ENCODE data around the gene GFRAL. TPM values are rescaled to one million over a fixed set of nuclear protein-coding genes. Genes with fewer than 3 reads are reported as not detected.

GFRAL gene
- total RNA-seq, 1 experiment from 2014 or later: not detected

- H3K4me1 ChIP-seq (replicated peaks; ENCODE audit: insufficient read depth): no peaks in the 10 kb centered on the region
- H3K79me2 ChIP-seq (ENCODE audit: low read depth): no peaks in the 10 kb centered on the region
- no peak overlapping the region for H3K27ac ChIP-seq
- BruUV-seq (replicated peaks): no TSS peak
- H3F3A ChIP-seq (ENCODE audit: insufficient read depth, low read depth): no peaks in the 10 kb centered on the region
- no peak overlapping the region for H3K4me2 ChIP-seq
- H3K9me3 ChIP-seq (ENCODE audit: insufficient read depth, low read depth): no peaks in the 10 kb centered on the region
- POLR2A ChIA-PET (ENCODE audit: unreplicated experiment): no interaction called here
- CTCF ChIA-PET: no interaction called here
- no peaks in the 10 kb centered on the region for H4K20me1 ChIP-seq (ENCODE audit: insufficient read depth)
- TF ChIP-seq, protein P1, sequence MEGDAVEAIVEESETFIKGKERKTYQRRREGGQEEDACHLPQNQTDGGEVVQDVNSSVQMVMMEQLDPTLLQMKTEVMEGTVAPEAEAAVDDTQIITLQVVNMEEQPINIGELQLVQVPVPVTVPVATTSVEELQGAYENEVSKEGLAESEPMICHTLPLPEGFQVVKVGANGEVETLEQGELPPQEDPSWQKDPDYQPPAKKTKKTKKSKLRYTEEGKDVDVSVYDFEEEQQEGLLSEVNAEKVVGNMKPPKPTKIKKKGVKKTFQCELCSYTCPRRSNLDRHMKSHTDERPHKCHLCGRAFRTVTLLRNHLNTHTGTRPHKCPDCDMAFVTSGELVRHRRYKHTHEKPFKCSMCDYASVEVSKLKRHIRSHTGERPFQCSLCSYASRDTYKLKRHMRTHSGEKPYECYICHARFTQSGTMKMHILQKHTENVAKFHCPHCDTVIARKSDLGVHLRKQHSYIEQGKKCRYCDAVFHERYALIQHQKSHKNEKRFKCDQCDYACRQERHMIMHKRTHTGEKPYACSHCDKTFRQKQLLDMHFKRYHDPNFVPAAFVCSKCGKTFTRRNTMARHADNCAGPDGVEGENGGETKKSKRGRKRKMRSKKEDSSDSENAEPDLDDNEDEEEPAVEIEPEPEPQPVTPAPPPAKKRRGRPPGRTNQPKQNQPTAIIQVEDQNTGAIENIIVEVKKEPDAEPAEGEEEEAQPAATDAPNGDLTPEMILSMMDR (conservative IDR thresholded peaks at IDR 0.05): no peak
- TF ChIP-seq EZH2 (IDR thresholded peaks at IDR 0.05; ENCODE audit: low read depth): no peak
- 0 out of 2 replicates have a peak, but pooled peaks cover 3% of the 10 kb centered on the region for H3K27me3 ChIP-seq (ENCODE audit: insufficient read depth, low read depth)
- DNase-seq: no peak
- intact Hi-C loops (cut with micrococcal nuclease; ENCODE audit: unreplicated experiment): loop anchor here (2.0 kb wide), 1 partner anchor 509 kb away; no protein-coding TSS in a partner anchor
- no peaks in the 10 kb centered on the region for H3K36me3 ChIP-seq (ENCODE audit: low read depth)
- H3K9me2 ChIP-seq (ENCODE audit: insufficient read depth): no peaks in the 10 kb centered on the region
- H3K4me3 ChIP-seq: no peak overlapping the region
- H2AFZ ChIP-seq: no peak overlapping the region
Observed at GRCh38 chr6:55443238-55444134, 116.2 kb downstream of the GFRAL start.

DNA sequence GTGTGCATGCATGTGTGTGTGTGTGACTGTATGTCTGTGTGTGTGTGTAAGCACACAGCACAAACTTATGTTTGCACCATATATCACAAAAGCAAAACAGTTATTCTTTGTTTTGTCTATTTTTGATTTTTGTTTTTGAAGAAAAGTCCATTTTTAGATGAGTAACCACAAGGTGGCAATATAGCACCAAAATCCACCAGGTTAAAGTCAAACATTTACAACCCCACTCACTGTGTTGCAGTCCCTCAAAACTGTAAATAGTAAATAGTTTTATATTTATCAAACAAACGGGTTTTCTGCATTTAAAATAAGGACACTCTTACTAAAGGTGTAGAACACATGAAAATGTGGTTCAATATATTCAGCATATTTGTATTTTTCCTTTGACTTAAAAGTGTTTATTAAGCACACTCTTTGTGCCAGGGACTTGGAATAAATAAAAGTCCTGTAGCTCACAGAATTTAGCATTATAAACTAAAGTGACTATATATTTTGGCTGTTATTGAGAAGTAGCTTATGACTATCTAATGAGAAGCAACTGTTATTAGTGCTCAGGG is 118.5 kb downstream of the GFRAL start:
- H3K9me2 ChIP-seq (ENCODE audit: insufficient read depth): no peaks in the 10 kb centered on the region
- no peaks in the 10 kb centered on the region for H3K4me1 ChIP-seq (replicated peaks; ENCODE audit: insufficient read depth)
- H3K4me3 ChIP-seq: no peak overlapping the region
- H3K79me2 ChIP-seq (ENCODE audit: low read depth): no peaks in the 10 kb centered on the region
- H3K9me3 ChIP-seq (ENCODE audit: insufficient read depth, low read depth): no peaks in the 10 kb centered on the region
- no peak for DNase-seq
- BruUV-seq (replicated peaks): no TSS peak
- H2AFZ ChIP-seq: no peak overlapping the region
- no peaks in the 10 kb centered on the region for H3F3A ChIP-seq (ENCODE audit: insufficient read depth, low read depth)
- TF ChIP-seq, protein P1 (conservative IDR thresholded peaks at IDR 0.05): peak; percentile 82
- no peak for TF ChIP-seq EZH2 (IDR thresholded peaks at IDR 0.05; ENCODE audit: low read depth)
- POLR2A ChIA-PET (ENCODE audit: unreplicated experiment): no interaction called here
- no peaks in the 10 kb centered on the region for H4K20me1 ChIP-seq (ENCODE audit: insufficient read depth)
- H3K27me3 ChIP-seq (ENCODE audit: insufficient read depth, low read depth): no peaks in the 10 kb centered on the region
- CTCF ChIA-PET: interaction anchor here (0.7 to 0.8 kb wide), 2 partner anchors 423 to 507 kb away, joined by 3 read pairs; no protein-coding TSS in a partner anchor
- intact Hi-C loops (cut with micrococcal nuclease; ENCODE audit: unreplicated experiment): loop anchor here (1.0 to 5.0 kb wide), 4 partner anchors 168 to 847 kb away; no protein-coding TSS in a partner anchor
- no peak overlapping the region for H3K27ac ChIP-seq
- no peaks in the 10 kb centered on the region for H3K36me3 ChIP-seq (ENCODE audit: low read depth)
- no peak overlapping the region for H3K4me2 ChIP-seq

DNA sequence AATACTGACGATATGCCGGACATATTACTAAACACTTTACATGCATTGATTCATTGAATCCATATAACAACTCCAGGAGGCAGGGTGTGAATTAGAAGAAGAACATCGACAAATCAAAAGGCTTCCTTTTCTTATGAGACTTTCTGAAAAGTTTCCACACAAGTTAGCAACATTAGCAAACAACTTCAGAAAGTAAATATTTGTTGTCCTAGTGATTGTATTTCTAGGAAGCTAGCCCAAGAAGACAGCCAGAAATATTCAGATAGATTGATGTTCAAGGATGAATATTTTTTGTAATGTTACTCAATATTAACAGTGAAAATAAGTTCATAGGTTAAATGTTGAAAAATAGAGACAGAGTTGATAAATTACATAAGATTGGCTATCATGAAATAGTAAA is 120.6 kb downstream of the GFRAL start:
- H2AFZ ChIP-seq: no peak overlapping the region
- intact Hi-C loops (cut with micrococcal nuclease; ENCODE audit: unreplicated experiment): loop anchor here (5.0 kb wide), 1 partner anchor 171 kb away; no protein-coding TSS in a partner anchor
- no peaks in the 10 kb centered on the region for H3K9me2 ChIP-seq (ENCODE audit: insufficient read depth)
- no peak for DNase-seq
- POLR2A ChIA-PET (ENCODE audit: unreplicated experiment): no interaction called here
- no peaks in the 10 kb centered on the region for H4K20me1 ChIP-seq (ENCODE audit: insufficient read depth)
- no peak overlapping the region for H3K27ac ChIP-seq
- no peak overlapping the region for H3K4me3 ChIP-seq
- H3K9me3 ChIP-seq (ENCODE audit: insufficient read depth, low read depth): no peaks in the 10 kb centered on the region
- H3F3A ChIP-seq (ENCODE audit: insufficient read depth, low read depth): no peaks in the 10 kb centered on the region
- H3K4me2 ChIP-seq: no peak overlapping the region
- BruUV-seq (replicated peaks): no TSS peak
- no peaks in the 10 kb centered on the region for H3K79me2 ChIP-seq (ENCODE audit: low read depth)
- H3K36me3 ChIP-seq (ENCODE audit: low read depth): no peaks in the 10 kb centered on the region
- no peaks in the 10 kb centered on the region for H3K4me1 ChIP-seq (replicated peaks; ENCODE audit: insufficient read depth)
- H3K27me3 ChIP-seq (ENCODE audit: insufficient read depth, low read depth): no peaks in the 10 kb centered on the region
- TF ChIP-seq EZH2 (IDR thresholded peaks at IDR 0.05; ENCODE audit: low read depth): no peak
- TF ChIP-seq, protein P1 (conservative IDR thresholded peaks at IDR 0.05): no peak
- CTCF ChIA-PET: no interaction called here

Measured in PC-9 (cell line).